ENCODE data around the gene TENM4. TPM values are rescaled to one million over a fixed set of nuclear protein-coding genes. Genes with fewer than 3 reads are reported as not detected.

Gene TENM4
- total RNA-seq, 2 donors from 2014 or later, result 68.2 to 130 TPM

- TF ChIP-seq, protein P1, sequence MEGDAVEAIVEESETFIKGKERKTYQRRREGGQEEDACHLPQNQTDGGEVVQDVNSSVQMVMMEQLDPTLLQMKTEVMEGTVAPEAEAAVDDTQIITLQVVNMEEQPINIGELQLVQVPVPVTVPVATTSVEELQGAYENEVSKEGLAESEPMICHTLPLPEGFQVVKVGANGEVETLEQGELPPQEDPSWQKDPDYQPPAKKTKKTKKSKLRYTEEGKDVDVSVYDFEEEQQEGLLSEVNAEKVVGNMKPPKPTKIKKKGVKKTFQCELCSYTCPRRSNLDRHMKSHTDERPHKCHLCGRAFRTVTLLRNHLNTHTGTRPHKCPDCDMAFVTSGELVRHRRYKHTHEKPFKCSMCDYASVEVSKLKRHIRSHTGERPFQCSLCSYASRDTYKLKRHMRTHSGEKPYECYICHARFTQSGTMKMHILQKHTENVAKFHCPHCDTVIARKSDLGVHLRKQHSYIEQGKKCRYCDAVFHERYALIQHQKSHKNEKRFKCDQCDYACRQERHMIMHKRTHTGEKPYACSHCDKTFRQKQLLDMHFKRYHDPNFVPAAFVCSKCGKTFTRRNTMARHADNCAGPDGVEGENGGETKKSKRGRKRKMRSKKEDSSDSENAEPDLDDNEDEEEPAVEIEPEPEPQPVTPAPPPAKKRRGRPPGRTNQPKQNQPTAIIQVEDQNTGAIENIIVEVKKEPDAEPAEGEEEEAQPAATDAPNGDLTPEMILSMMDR (conservative IDR thresholded peaks at IDR 0.05), result no peak
- DNase-seq, result no peak
- Mint-ChIP-seq H3K27ac (no peak overlapping the region), H3K9me3 (peaks cover 27% of the 10 kb centered on the region), H3K4me3 (no peak overlapping the region), H3K27me3 (ENCODE audit: insufficient read depth) (no peaks in the 10 kb centered on the region), H3K36me3 (ENCODE audit: low read depth) (peaks cover 37% of the 10 kb centered on the region), H3K4me1 (peaks cover 29% of the 10 kb centered on the region)
- Histone ChIP-seq H3K36me3 (ENCODE audit: control insufficient read depth, insufficient read depth, low read length) (no peaks in the 10 kb centered on the region), H3K27ac (ENCODE audit: low read depth, low read length) (no peak overlapping the region), H3K9ac (ENCODE audit: extremely low read depth, low read length, poor library complexity, severe bottlenecking) (no peak overlapping the region), H3K4me1 (ENCODE audit: control insufficient read depth, insufficient read depth, low read length) (peaks cover 10% of the 10 kb centered on the region), H3K27me3 (ENCODE audit: control insufficient read depth, insufficient read depth, low read length, poor library complexity, severe bottlenecking) (no peaks in the 10 kb centered on the region), H3K9me3 (ENCODE audit: control insufficient read depth, low read length) (peaks cover 24% of the 10 kb centered on the region), H3K4me3 (ENCODE audit: low read length) (no peak overlapping the region)
- 93 to 95% methylated on average over 2 to 3 of the region's 3 CpGs for WGBS, 2 experiments (ENCODE audit: insufficient coverage in 1 of 2, insufficient read length in 1 of 2)
These were observed 318.1 kb downstream of the TENM4 start for GRCh38 chr11:79122759-79123158.

DNA sequence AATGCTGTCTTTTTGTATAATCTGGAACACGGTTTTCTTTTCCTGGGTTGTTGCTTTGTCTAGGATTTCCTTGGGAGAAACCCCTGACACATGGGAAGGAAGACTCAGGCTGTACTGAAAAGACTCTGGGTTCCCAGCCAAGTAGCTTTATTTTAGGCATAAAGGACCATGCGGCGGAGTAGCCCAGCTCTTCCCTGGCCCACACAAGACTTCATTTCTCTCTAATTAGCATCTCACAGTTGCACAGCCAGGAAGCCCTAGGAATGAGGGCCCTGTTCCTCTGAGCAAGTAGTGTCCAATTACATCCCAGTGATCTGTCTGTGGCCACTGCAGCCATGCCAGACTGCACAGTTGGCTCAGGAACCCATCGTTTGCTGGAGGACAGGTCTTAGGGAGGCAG, 319.5 kb downstream of the TENM4 start:
- Histone ChIP-seq H3K9ac (ENCODE audit: extremely low read depth, low read length, poor library complexity, severe bottlenecking) (no peak overlapping the region), H3K9me3 (ENCODE audit: control insufficient read depth, low read length) (peaks cover 10% of the 10 kb centered on the region), H3K27me3 (ENCODE audit: control insufficient read depth, insufficient read depth, low read length, poor library complexity, severe bottlenecking) (no peaks in the 10 kb centered on the region), H3K4me1 (ENCODE audit: control insufficient read depth, insufficient read depth, low read length) (peaks cover 10% of the 10 kb centered on the region), H3K27ac (ENCODE audit: low read depth, low read length) (peak overlapping the region; percentile 74), H3K36me3 (ENCODE audit: control insufficient read depth, insufficient read depth, low read length) (no peaks in the 10 kb centered on the region), H3K4me3 (ENCODE audit: low read length) (no peak overlapping the region)
- Mint-ChIP-seq H3K27ac (peak overlapping the region; percentile 62), H3K9me3 (peaks cover 13% of the 10 kb centered on the region), H3K27me3 (ENCODE audit: insufficient read depth) (no peaks in the 10 kb centered on the region), H3K4me1 (peaks cover 29% of the 10 kb centered on the region), H3K36me3 (ENCODE audit: low read depth) (peaks cover 26% of the 10 kb centered on the region), H3K4me3 (no peak overlapping the region)
- TF ChIP-seq, protein P1 (conservative IDR thresholded peaks at IDR 0.05), result no peak
- no peak for DNase-seq
- WGBS, 2 experiments (ENCODE audit: insufficient coverage in 1 of 2, insufficient read length in 1 of 2), result 86 to 93% methylated on average over 2 to 4 of the region's 4 CpGs

DNA sequence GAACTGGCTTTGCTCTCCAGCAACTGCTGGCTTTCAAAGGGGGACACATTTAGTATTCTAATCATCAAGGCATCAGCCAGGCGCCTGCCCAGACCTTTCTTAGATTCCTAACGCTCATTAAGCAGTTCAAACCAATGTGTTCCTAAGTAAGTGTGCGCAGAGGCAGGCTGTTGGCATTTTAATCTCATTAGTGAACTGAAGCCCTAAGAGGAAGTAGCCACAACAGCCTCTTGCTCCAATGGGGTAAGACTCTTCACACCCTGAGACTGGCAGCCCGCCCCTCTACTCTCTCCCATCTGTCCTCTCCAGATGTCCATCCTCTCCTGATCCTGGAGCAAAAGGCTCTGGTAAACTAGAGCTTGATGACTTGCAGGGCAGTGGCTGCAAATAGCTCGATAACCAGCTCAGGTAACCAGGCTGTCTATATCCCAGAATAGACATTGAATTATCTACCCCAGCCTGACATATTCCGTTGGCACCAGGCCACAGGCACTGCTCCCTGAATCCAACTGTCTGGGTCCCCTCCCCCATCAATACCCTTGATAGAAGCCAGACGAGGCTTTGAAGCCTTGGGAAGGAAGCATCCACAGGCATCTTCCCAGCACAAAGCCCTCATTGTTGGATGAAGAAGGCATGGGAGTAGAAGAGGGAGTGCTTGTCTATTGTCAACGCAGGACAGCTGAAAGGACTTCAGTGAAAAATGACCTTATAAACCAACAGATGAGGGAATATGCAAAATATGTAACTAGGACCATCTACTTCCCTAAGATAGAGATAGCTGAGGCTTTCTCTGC, 321.1 kb downstream of the TENM4 start:
- no peak for DNase-seq
- H3K4me1 ChIP-seq (ENCODE audit: control insufficient read depth, insufficient read depth, low read length), result peaks cover 10% of the 10 kb centered on the region
- no peak overlapping the region for H3K4me3 ChIP-seq (ENCODE audit: low read length)
- H3K36me3 ChIP-seq (ENCODE audit: control insufficient read depth, insufficient read depth, low read length), result no peaks in the 10 kb centered on the region
- H3K27ac Mint-ChIP-seq, result no peak overlapping the region
- H3K4me3 Mint-ChIP-seq, result no peak overlapping the region
- no peaks in the 10 kb centered on the region for H3K9me3 ChIP-seq (ENCODE audit: control insufficient read depth, low read length)
- H3K27ac ChIP-seq (ENCODE audit: low read depth, low read length), result peak overlapping the region; percentile 55
- H3K36me3 Mint-ChIP-seq (ENCODE audit: low read depth), result peaks cover 26% of the 10 kb centered on the region
- TF ChIP-seq, protein P1 (conservative IDR thresholded peaks at IDR 0.05), result no peak
- no peak overlapping the region for H3K9ac ChIP-seq (ENCODE audit: extremely low read depth, low read length, poor library complexity, severe bottlenecking)
- no peaks in the 10 kb centered on the region for H3K27me3 Mint-ChIP-seq (ENCODE audit: insufficient read depth)
- no peaks in the 10 kb centered on the region for H3K9me3 Mint-ChIP-seq
- no peaks in the 10 kb centered on the region for H3K27me3 ChIP-seq (ENCODE audit: control insufficient read depth, insufficient read depth, low read length, poor library complexity, severe bottlenecking)
- 66 to 68% methylated on average over 5 to 8 of the region's 8 CpGs for WGBS, 2 experiments (ENCODE audit: insufficient coverage in 1 of 2, insufficient read length in 1 of 2)
- H3K4me1 Mint-ChIP-seq, result peaks cover 20% of the 10 kb centered on the region

Data from endodermal cell (in vitro differentiated cells).